ENCODE measurements around the gene AMOTL2.

AMOTL2 gene

DNA sequence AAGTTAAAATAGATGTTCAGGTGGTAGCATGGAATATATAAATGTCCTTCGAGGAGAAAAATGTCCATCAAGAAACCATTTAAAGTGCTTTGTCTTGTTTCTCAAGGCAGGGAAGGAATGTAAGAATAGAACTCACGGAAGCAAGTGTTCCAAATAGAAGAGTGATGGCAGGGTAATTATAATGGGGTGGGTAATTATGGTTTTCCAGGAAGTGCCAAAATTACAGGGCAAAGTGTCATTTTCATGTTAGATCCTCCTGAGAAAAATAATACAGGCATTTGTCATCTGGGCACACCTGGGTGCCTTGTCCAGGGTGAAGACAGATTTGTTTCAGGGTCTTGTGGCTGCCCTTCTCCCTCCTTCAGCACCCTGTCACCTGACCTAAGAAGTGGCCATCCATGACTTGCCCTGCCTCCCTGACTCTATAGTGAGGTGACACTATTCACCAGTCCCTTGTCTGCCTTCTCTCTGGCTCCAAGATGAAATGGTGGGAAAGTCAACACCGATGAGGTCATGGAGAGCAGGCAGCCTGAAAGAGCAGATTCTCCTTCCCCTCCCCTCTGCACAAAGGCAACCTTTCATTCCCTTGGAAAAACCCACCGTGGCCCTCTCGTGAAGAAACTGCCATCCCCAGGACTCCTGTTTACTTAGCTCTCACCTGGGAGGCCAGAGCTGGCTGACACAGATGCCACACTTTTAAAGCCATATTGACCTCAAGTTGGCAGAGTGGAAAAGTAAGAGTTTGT, 45.1 kb upstream of the AMOTL2 start:
- Histone ChIP-seq H3K4me2 (ENCODE audit: low read length) (no peak overlapping the region), H3K27me3 (ENCODE audit: control insufficient read depth, low read length) (0 out of 2 replicates have a peak, but pooled peaks cover 5% of the 10 kb centered on the region), H3K4me1 (ENCODE audit: control insufficient read depth, low read length) (no peaks in the 10 kb centered on the region), H4K20me1 (ENCODE audit: control insufficient read depth, insufficient read depth, low read depth, low read length) (no peaks in the 10 kb centered on the region), H3K36me3 (ENCODE audit: control insufficient read depth, low read length) (no peaks in the 10 kb centered on the region), H3K9me3 (ENCODE audit: control insufficient read depth, insufficient read depth, low read length) (no peaks in the 10 kb centered on the region), H3K4me3 (ENCODE audit: low read length) (no peak overlapping the region), H3K27ac (ENCODE audit: low read depth, low read length) (no peak overlapping the region), H3K9me2 (replicated peaks; ENCODE audit: control insufficient read depth, low read length) (no peaks in the 10 kb centered on the region), H3K79me2 (ENCODE audit: control insufficient read depth, low read length) (no peaks in the 10 kb centered on the region), H3F3A (ENCODE audit: control insufficient read depth, insufficient read depth) (no peaks in the 10 kb centered on the region)
- TF ChIP-seq EZH2phosphoT487 (IDR thresholded peaks at IDR 0.05; ENCODE audit: borderline replicate concordance, low read length): no peak
- TF ChIP-seq, protein P1, sequence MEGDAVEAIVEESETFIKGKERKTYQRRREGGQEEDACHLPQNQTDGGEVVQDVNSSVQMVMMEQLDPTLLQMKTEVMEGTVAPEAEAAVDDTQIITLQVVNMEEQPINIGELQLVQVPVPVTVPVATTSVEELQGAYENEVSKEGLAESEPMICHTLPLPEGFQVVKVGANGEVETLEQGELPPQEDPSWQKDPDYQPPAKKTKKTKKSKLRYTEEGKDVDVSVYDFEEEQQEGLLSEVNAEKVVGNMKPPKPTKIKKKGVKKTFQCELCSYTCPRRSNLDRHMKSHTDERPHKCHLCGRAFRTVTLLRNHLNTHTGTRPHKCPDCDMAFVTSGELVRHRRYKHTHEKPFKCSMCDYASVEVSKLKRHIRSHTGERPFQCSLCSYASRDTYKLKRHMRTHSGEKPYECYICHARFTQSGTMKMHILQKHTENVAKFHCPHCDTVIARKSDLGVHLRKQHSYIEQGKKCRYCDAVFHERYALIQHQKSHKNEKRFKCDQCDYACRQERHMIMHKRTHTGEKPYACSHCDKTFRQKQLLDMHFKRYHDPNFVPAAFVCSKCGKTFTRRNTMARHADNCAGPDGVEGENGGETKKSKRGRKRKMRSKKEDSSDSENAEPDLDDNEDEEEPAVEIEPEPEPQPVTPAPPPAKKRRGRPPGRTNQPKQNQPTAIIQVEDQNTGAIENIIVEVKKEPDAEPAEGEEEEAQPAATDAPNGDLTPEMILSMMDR (IDR thresholded peaks at IDR 0.05; ENCODE audit: low read depth, low read length, poor library complexity, severe bottlenecking): no peak

GRCh38 chr3:134409041-134409440, 34.8 kb upstream of the AMOTL2 start:
- H3K4me2 ChIP-seq (ENCODE audit: low read length): no peak overlapping the region
- no peaks in the 10 kb centered on the region for H3K27me3 ChIP-seq (ENCODE audit: control insufficient read depth, low read length)
- no peaks in the 10 kb centered on the region for H3K9me3 ChIP-seq (ENCODE audit: control insufficient read depth, insufficient read depth, low read length)
- H3K27ac ChIP-seq (ENCODE audit: low read depth, low read length): no peak overlapping the region
- no peaks in the 10 kb centered on the region for H3F3A ChIP-seq (ENCODE audit: control insufficient read depth, insufficient read depth)
- no peak for TF ChIP-seq EZH2phosphoT487 (IDR thresholded peaks at IDR 0.05; ENCODE audit: borderline replicate concordance, low read length)
- no peaks in the 10 kb centered on the region for H3K4me1 ChIP-seq (ENCODE audit: control insufficient read depth, low read length)
- H3K9me2 ChIP-seq (replicated peaks; ENCODE audit: control insufficient read depth, low read length): no peaks in the 10 kb centered on the region
- H4K20me1 ChIP-seq (ENCODE audit: control insufficient read depth, insufficient read depth, low read depth, low read length): no peaks in the 10 kb centered on the region
- no peaks in the 10 kb centered on the region for H3K36me3 ChIP-seq (ENCODE audit: control insufficient read depth, low read length)
- H3K4me3 ChIP-seq (ENCODE audit: low read length): no peak overlapping the region
- no peaks in the 10 kb centered on the region for H3K79me2 ChIP-seq (ENCODE audit: control insufficient read depth, low read length)

DNA sequence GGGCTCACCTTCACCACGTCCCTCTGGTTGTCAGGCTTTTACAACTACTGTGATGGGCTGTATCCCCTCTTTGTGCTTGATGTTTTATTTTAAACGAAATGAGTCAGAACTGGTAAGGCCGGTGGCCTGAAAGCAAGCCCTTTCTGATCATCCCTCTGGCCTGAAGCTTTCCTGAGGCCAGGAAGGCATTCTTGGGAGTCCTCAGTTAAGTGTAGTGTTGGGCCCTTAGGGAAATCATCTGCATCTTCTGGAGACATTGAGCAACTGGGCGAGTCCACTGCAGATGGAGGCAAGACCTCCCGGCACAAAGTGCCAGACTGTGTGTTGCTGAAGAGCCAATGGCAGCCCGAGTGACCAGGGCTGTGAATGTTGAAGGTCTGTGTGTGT, 33.0 kb upstream of the AMOTL2 start:
- no peak for TF ChIP-seq EZH2phosphoT487 (IDR thresholded peaks at IDR 0.05; ENCODE audit: borderline replicate concordance, low read length)
- TF ChIP-seq, protein P1 (IDR thresholded peaks at IDR 0.05; ENCODE audit: low read depth, low read length, poor library complexity, severe bottlenecking): no peak
- Histone ChIP-seq H3K4me1 (ENCODE audit: control insufficient read depth, low read length) (no peaks in the 10 kb centered on the region), H3F3A (ENCODE audit: control insufficient read depth, insufficient read depth) (no peaks in the 10 kb centered on the region), H3K9me2 (replicated peaks; ENCODE audit: control insufficient read depth, low read length) (no peaks in the 10 kb centered on the region), H3K4me3 (ENCODE audit: low read length) (no peak overlapping the region), H4K20me1 (ENCODE audit: control insufficient read depth, insufficient read depth, low read depth, low read length) (no peaks in the 10 kb centered on the region), H3K36me3 (ENCODE audit: control insufficient read depth, low read length) (no peaks in the 10 kb centered on the region), H3K4me2 (ENCODE audit: low read length) (no peak overlapping the region), H3K27ac (ENCODE audit: low read depth, low read length) (no peak overlapping the region), H3K27me3 (ENCODE audit: control insufficient read depth, low read length) (no peaks in the 10 kb centered on the region), H3K9me3 (ENCODE audit: control insufficient read depth, insufficient read depth, low read length) (no peaks in the 10 kb centered on the region), H3K79me2 (ENCODE audit: control insufficient read depth, low read length) (no peaks in the 10 kb centered on the region)

Data from DOHH2 (cell line).